Epidermal melanocyte (primary cell): ENCODE data around the gene SIRPA.
"Not testable (repeated sequence)": the region's sequence is repeated elsewhere in the genome, so short reads cannot be mapped to it uniquely, and the experiment has no call there.

Experiments
- DNase-seq: peaks from one replicate; pipeline ENCODE4 v3.0.0; 2011; ENCODE audit warnings: low spot score; ENCODE audit not compliant: insufficient read length

SIRPA gene

DNA sequence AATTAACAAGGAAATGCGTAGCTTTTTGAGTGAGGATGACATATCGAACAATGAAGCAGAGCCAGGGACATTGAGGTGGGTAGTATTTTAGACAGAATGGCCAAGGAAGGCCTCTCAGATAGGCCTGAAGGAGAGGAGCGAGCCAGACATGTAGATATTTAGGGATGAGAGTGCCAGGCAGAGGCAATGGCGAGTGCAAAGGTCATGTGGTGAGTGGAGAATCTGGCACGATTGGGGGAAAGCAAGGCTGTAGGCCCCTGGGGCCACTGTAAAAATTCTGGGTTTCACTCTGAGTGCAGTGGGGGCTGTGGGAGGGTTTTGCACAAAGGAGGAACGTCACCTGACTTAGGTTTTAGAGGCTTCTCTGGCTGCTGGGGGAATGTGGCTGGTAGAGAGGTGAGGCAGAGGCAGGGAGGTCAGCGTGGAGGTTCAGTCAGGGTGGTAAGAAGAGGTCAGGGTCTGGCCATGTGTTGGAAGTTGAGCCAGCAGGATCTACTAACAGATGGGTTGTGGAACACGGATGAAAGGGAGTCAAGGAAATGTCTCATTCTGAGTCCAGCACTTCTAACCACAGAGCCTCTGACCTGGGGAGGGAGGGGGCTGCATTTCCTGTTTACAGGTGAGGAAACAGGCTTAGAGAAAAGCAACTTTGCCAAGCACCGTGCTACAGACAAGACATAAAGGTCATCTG is 11.3 kb downstream of the SIRPA start:
- no peak for DNase-seq

DNA sequence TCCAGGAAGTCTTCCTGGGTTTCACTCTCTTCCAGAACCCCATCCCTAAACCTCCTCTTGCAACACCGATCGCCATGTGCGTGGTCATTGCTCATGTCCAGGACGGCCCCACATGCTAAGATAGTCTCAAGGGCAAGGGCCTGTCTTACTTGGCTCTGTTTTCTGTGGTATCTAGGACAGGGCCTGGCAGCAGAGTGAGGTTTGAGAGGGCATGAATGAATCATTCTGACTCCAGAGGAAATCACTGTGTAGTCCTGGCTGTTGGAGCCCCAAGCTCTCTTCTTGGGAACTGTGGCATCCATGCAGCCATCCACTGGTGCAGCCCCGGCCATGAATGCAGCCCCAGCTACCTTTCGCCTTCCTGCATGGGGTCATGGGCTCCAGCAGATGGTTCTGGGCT is 12.4 kb downstream of the SIRPA start:
- DNase-seq = no peak

DNA sequence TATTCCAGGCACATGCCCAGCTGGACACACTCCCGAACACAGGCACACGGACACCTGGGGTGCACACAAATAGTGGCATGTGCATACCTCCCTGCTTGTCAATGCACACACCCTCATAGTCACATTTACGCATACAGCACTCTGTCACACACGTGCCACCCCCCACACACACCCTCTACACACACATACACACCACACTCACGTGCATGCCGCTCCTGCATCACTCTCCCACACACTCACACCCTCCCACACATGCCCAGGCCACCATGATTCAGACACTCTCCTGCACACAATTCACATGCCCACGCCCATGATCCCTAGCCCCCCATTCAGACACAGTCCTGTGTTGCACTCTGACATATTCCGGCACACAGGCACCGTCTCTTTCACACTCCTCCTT is 13.0 kb downstream of the SIRPA start:
- no peak for DNase-seq

- no peak for DNase-seq
Observed at GRCh38 chr20:1909097-1909496, 13.9 kb downstream of the SIRPA start.

GRCh38 chr20:1911536-1911935 is 16.3 kb downstream of the SIRPA start:
- DNase-seq = no peak

GRCh38 chr20:1912053-1912452 is 16.8 kb downstream of the SIRPA start:
- no peak for DNase-seq

DNA sequence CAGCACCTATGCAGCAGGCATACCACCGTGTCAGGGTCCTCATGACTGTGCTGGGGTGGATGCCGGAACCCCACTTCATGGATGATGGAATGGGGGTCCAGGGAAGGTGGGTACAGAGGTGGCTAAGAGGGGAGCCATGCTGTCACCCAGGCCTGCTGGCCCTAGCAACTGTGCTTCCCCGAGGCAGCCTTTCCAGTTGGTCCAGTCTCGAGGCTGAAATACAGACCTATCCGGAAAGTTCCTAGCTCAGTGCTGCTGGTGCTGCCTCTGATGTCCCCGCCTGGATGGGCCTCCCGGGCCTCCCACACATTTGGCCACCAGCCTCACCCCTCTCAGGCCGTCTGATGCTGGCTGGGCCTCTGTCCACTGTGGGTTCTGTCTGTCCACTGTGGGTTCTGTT is 17.4 kb downstream of the SIRPA start:
- DNase-seq = no peak

GRCh38 chr20:1915233-1915632 is 20.0 kb downstream of the SIRPA start:
- DNase-seq = not testable (repeated sequence)

DNA sequence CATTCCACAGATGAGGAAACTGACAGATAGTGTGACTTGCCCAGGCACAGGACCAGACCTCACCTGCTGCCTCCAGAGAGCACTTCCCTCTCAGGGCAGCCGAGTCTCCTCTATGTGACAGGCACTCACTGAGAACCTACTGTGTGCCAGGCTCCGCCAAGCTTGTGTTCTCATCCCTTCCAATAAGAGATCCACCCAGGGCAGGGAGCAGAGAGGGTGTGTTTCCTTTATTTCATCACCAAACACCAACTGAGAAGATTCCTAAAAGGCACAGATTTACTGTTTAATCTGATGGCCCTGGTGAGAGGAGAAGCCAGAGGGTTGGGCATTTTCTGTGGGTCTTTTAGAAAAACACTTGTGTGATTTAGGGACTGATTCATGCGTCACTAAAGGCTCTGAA is 20.5 kb downstream of the SIRPA start:
- no peak for DNase-seq

GRCh38 chr20:1917786-1918185 is 22.6 kb downstream of the SIRPA start:
- no peak for DNase-seq

GRCh38 chr20:1918491-1919165 is 23.4 kb downstream of the SIRPA start:
- DNase-seq = no peak

DNA sequence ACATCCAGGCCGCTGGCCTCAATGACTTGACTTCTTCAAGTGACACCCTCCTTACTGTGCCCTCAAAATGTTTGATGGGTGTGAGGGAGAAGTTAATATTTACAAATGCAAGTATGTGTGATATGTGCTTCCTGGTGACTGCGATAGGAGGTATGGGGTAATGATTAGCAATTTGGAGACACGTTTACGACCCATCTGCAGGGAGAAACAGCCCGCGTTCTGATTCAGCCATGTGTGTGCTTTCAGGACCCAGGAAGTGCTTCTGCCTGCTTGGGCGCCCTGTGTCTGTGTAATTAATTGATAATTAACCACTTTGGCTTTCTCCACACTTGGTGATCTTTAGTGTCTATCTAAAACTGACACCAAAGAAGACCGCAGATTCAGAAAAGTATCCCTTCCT is 25.0 kb downstream of the SIRPA start:
- DNase-seq = no peak

- no peak for DNase-seq
Observed at GRCh38 chr20:1920826-1921225, 25.6 kb downstream of the SIRPA start.

DNA sequence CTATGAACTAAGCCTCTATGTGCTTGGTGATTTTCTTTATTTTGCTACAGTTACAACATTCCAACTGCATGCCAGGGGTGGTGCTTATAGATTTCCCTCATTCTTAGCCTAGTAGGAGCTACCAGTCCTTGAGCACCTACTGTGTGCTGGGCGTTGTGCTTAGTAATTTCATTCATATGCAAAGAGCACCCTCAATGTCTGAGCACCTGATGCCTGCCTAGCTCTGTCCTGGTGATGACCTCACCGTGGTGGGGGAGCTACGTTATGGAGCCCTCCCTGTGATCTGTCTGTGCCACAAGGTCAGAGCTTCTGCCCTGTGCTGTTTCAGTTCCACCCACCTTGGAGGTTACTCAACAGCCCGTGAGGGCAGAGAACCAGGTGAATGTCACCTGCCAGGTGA is 26.8 kb downstream of the SIRPA start:
- not testable (repeated sequence) for DNase-seq

DNA sequence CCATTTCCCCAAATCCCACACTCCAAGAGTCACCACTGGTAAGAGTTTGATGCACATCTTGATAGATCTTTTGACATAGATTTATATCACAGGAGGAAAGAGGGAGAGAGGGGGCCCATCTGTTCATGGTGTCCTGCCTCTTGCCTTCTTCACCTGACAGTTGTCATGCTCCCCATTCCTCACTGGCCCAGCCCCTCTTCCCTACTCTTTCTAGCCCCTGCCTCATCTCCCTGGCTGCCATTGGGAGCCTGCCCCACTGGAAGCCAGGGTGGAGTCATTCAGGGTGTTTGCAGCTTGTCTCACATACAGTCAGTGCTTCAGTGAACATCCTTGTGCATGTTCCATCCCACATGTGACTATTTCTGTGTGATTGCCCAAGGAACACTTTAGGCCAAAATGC is 27.6 kb downstream of the SIRPA start:
- no peak for DNase-seq

DNA sequence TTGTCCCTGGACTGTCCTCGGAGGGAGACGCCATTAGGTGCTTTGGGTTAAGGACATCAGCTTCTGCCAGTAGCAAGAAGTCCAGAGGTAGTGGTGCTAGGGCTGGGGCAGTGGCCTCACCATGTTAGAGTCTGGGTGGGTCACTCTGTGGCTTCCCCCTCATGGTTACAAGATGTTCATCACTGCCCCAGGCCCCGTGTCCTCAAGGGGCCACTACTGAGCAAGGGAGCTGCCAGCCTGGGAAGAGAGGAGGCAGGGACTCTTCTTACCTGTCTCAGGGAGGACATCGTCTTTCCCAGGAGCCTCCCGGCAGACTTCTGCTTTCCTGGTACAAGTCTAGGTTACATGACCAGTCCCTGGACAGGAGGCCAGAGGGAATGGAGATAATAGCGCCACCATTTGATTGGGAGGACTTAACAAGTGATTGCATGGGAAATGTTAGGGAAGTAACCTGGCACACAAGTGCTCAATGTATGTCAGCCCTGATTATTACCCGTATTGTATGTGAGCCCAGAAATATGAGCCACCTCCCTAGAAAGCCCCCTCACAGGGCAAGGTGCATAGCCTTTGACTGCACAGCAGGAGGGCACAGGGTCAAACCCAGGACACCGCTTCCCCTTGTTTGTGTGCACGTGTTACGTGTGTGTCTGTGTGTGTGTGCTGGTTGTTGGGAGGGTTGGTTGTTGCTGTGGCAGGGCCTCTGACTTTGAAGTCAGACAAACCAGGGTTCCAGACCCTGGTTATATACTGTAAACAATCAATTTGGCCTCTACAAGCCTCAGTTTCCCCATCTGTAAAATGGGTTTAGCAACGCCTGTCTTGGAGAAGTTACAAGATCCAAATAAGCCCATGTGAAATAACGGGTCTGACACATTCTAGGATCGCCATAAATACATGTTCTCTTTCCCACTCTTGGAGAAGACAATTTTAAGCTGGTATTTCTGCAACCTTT is 30.0 kb downstream of the SIRPA start:
- DNase-seq = no peak

DNA sequence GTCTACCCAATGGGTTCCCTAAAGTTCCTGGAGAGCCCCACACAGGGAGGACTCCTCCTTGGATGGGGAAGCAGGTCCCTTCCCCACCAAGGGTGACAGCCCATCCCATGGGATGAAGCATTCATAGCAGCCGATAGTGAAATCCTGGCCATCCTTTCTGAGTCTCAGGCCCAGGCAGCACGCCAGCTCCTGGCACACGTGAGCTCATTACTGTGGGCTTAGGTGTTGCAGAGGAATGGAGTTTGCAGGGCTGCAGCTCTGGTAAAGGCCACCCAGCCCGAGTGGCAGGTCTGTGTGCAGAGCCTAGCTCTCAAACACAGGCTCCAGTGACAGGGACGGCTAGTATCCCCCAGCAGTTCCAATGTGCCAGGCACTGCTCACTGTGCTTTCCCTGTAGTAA is 31.0 kb downstream of the SIRPA start:
- DNase-seq = no peak

DNA sequence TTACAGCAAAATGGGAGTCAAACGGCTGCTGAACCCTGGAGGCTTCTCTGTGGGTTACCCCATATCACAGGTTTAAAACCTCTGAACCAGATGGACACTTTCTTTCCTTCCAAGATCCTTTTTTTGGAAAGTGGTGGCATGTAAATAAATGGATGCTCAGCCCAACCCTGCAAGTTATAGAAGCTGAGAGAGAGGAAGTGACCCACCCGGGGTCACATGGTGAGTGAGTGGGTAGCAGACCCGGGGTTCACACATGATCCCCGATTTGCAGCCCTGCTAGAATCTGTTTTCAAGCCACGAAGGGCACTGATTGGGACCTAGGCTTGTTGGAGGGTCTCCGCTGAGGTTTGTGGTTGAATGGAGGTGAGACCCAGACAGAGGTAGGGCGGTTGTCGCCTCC is 32.0 kb downstream of the SIRPA start:
- no peak for DNase-seq

- no peak for DNase-seq
Observed at GRCh38 chr20:1928154-1928553, 32.9 kb downstream of the SIRPA start.

GRCh38 chr20:1928782-1929181 is 33.6 kb downstream of the SIRPA start:
- no peak for DNase-seq

- no peak for DNase-seq
Observed at GRCh38 chr20:1929460-1929859, 34.3 kb downstream of the SIRPA start.

- DNase-seq = no peak
Observed at GRCh38 chr20:1930165-1930564, 35.0 kb downstream of the SIRPA start.
